Esophagus muscularis mucosa (tissue), 4 donors: ENCODE measurements around the gene RASGRF1. TPM values are rescaled to one million over a fixed set of nuclear protein-coding genes. Genes with fewer than 3 reads are reported as not detected.

ENCODE experiments used
- DNase-seq: peaks from one replicate; pipeline ENCODE4 v3.0.0-alpha.2; 2017; ENCODE audit errors: extremely low spot score
- H3K27ac ChIP-seq, 4 donors: fragments of 200-600 bp; sonication (generic); replicated peaks in 1 of 4; 1 replicate in 3 of 4; 2 replicates in 1 of 4; pipeline ENCODE4 v1.5.1; 2016 to 2019; ENCODE audit warnings: mild to moderate bottlenecking in 1 of 4
- H3K27me3 ChIP-seq, 4 donors: fragments of 200-600 bp; sonication (generic); one replicate each; pipeline versions ENCODE4 v1.5.1 to v1.6.0; 2016 to 2019
- H3K36me3 ChIP-seq, 4 donors: fragments of 200-600 bp; sonication (generic); one replicate each; pipeline ENCODE4 v1.5.1; 2016 to 2019
- H3K4me1 ChIP-seq, 4 donors: fragments of 200-600 bp; sonication (generic); one replicate each; pipeline ENCODE4 v1.5.1; 2016 to 2019
- H3K4me3 ChIP-seq, 4 donors: fragments of 200-600 bp; sonication (generic); 1 replicate in 2 of 4; 2 replicates in 2 of 4; pipeline ENCODE4 v1.5.1; 2016 to 2019; ENCODE audit warnings: mild to moderate bottlenecking in 4 of 4, moderate library complexity in 1 of 4
- H3K9me3 ChIP-seq, 4 donors: fragments of 200-600 bp; sonication (generic); 1 replicate in 3 of 4; 2 replicates in 1 of 4; pipeline ENCODE4 v1.5.1; 2016 to 2019
- CTCF ChIP-seq, 3 experiments: fragments of 200-600 bp in 2 of 3; fragments of 450-650 bp in 1 of 3; sonication (generic) in 2 of 3; IDR thresholded peaks; one replicate each; pipeline ENCODE4 v1.5.1; 2017 to 2019; ENCODE audit warnings: antibody characterized with exemption in 3 of 3, mild to moderate bottlenecking in 2 of 3, moderate library complexity in 1 of 3
- EP300 ChIP-seq: sonication (generic); formaldehyde crosslinking; IDR thresholded peaks from one replicate; pipeline ENCODE4 v1.6.1; 2017; ENCODE audit warnings: antibody characterized with exemption
- POLR2A ChIP-seq: fragments of 450-650 bp; IDR thresholded peaks from one replicate; pipeline ENCODE4 v1.6.1; 2017; ENCODE audit warnings: antibody characterized with exemption, moderate library complexity, mild to moderate bottlenecking, low read depth
- POLR2AphosphoS5 ChIP-seq, 2 donors: sonication (generic); formaldehyde crosslinking; IDR thresholded peaks; one replicate each; pipeline ENCODE4 v1.6.1; 2017; ENCODE audit warnings: antibody characterized with exemption in 2 of 2
- WGBS: methylation state at CpG from one replicate; pipeline ENCODE4 v1.1.5; 2018; 5-methylcytosine and 5-hydroxymethylcytosine counted together
- intact Hi-C: fragments of 100-400 bp; cut with DNase I; formaldehyde crosslinking; loops from one replicate; pipeline ENCODE4 v1.15.1; 2023
- total RNA-seq, 4 donors: library from RNA; depleted of rRNA; stranded (reverse); fragments of >200 nt; gene quantifications; one replicate each; pipeline versions ENCODE4 v1.1.0 to v1.2.1, GENCODE V29; 2016

The RASGRF1 gene
- total RNA-seq, 4 donors from 2014 or later = 0.17 to 0.23 TPM; not detected in 2

DNA sequence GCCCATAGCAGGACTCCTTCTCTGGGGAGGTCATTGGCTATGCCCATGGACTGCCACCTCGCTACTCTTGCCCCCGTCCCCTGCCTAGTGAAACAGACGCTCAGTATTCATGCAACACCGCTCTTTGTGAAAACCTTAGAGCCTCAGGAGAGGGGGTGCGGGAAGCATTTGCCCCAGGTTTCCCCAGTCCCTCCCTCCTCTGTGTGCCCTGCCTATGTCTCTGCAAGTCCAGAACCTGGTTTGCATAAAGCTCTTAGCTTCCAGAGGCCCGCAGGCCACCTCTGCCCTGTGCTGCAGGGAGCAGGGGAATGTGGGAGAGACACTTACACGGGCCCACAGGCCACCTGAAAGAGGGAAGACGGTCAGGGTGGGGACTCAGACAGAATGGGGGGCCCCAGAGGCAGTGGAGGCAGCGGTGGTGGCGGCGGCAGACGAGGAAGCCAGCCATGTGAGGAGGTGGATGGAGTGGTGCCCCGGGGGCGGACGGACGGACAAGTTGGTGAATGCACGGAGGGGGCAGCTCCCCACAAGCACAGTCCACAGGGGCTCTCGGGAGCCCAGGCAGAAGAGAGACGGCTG lies 111.9 kb downstream of the RASGRF1 start:
- TF ChIP-seq CTCF (IDR thresholded peaks at IDR 0.05) (no peak), EP300 (no peak), POLR2A (no peak), POLR2AphosphoS5 (IDR thresholded peaks at IDR 0.05) (no peak)
- no peak for DNase-seq
- H3K4me1 ChIP-seq = peaks cover 4 to 15% (median 10%) of the 10 kb centered on the region in 4 donors
- no peak overlapping the region for H3K27ac ChIP-seq
- no peaks in the 10 kb centered on the region for H3K27me3 ChIP-seq
- WGBS = 95% methylated on average over 17 of the region's 19 CpGs
- H3K9me3 ChIP-seq = no peaks in the 10 kb centered on the region
- H3K4me3 ChIP-seq = no peak overlapping the region
- intact Hi-C loops = loop anchor here (5.0 kb wide), 1 partner anchor 66 kb away; no protein-coding TSS in a partner anchor
- no peaks in the 10 kb centered on the region for H3K36me3 ChIP-seq

DNA sequence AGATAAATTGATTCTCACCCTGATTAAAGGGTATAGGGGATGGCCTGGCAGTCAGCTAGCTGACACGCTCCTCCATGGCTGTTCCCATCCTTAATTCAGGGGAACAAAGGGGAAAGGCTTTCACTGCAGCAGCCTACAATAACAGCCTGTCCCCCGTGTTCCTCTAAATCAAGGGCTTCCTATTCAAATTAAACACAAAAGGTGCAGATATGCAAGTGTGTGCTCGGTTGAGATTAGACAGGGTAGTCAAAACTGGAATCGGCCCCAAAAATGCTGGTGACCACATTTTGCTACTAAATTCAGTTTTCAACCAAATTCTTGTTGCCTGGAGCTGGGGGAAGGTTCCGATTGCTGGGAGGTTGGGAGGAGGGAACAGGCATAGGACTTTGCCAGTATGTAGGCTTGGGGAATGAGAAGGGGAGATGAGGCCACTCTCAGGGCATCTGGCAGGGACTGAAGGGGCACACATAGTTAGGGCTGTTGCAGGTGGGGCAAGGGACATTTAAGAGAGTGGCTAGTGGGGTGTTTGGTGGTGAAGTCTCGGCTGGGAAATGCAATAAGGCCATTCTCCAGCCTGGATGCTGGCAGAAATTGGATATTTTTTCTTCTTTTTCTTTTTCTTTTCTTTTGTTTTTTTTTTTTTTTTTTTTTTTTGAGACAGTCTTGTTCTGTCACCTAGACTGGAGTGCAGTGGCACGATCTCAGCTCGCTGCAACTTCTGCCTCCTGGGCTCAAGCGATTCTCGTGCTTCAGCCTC lies 112.8 kb downstream of the RASGRF1 start:
- Histone ChIP-seq H3K27me3 (no peaks in the 10 kb centered on the region), H3K4me1 (peaks cover 0 to 10% (median 6%) of the 10 kb centered on the region in 4 donors), H3K4me3 (no peak overlapping the region), H3K36me3 (no peaks in the 10 kb centered on the region), H3K27ac (no peak overlapping the region), H3K9me3 (no peaks in the 10 kb centered on the region)
- no peak for DNase-seq
- TF ChIP-seq CTCF (IDR thresholded peaks at IDR 0.05) (no peak), EP300 (no peak), POLR2AphosphoS5 (IDR thresholded peaks at IDR 0.05) (no peak), POLR2A (no peak)
- intact Hi-C loops = loop anchor here (5.0 kb wide), 1 partner anchor 65 kb away; no protein-coding TSS in a partner anchor
- WGBS = 93% methylated on average over 10 of the region's 10 CpGs

DNA sequence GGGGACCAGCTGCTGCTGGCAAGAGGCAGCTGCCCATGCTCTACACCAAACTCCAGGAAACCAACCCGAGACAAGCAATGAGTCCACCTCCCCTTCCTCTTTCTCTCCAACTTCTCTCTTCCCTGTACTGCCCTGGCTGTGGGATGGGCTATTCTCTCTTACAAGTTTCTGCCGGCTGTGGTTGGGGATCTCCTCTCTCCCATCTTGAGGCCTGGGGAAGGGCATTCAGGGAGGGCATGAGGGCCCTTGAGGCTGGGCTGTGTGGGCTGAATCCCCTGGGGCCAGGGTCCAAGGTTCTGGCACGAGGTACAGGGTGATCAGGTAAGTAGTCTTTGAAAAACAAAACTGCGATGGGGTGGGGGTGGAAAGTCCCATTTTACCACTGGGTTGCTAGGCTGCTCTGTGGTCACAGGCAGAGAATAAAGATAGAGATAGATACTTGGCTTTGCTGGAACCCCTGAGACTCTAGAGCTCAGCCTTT lies 113.4 kb downstream of the RASGRF1 start:
- Histone ChIP-seq H3K9me3 (no peaks in the 10 kb centered on the region), H3K4me3 (no peak overlapping the region), H3K36me3 (no peaks in the 10 kb centered on the region), H3K4me1 (peaks cover 0 to 10% (median 6%) of the 10 kb centered on the region in 4 donors), H3K27ac (no peak overlapping the region), H3K27me3 (no peaks in the 10 kb centered on the region)
- no peak for DNase-seq
- WGBS = 89% methylated on average over 3 of the region's 4 CpGs
- TF ChIP-seq POLR2AphosphoS5 (IDR thresholded peaks at IDR 0.05) (no peak), CTCF (IDR thresholded peaks at IDR 0.05) (no peak), EP300 (no peak), POLR2A (no peak)
- intact Hi-C loops = loop anchor here (5.0 kb wide), 1 partner anchor 65 kb away; no protein-coding TSS in a partner anchor

- H3K36me3 ChIP-seq = no peaks in the 10 kb centered on the region
- DNase-seq = no peak
- no peaks in the 10 kb centered on the region for H3K9me3 ChIP-seq
- no peak for TF ChIP-seq POLR2AphosphoS5 (IDR thresholded peaks at IDR 0.05)
- no peak for TF ChIP-seq CTCF (IDR thresholded peaks at IDR 0.05)
- no peak for TF ChIP-seq EP300
- H3K4me3 ChIP-seq = no peak overlapping the region
- H3K27ac ChIP-seq = no peak overlapping the region
- intact Hi-C loops = loop anchor here (5.0 kb wide), 1 partner anchor 64 kb away; no protein-coding TSS in a partner anchor
- peaks cover 0 to 10% (median 6%) of the 10 kb centered on the region in 4 donors for H3K4me1 ChIP-seq
- 82% methylated on average over 6 of the region's 7 CpGs for WGBS
- no peaks in the 10 kb centered on the region for H3K27me3 ChIP-seq
Measured at GRCh38 chr15:78976691-78977090, 113.9 kb downstream of the RASGRF1 start.
